Thyroid gland (tissue), 4 donors: ENCODE measurements around the gene ARMH3.

ENCODE experiments used
- CTCF ChIP-seq, 6 experiments: fragments of 200-600 bp in 3 of 6; fragments of 450-650 bp in 3 of 6; sonication (generic) in 3 of 6; IDR thresholded peaks; one replicate each; pipeline ENCODE4 v1.5.1; 2016 to 2019; ENCODE audit warnings: antibody characterized with exemption in 6 of 6, mild to moderate bottlenecking in 2 of 6, inconsistent platforms in 1 of 6, moderate library complexity in 1 of 6
- POLR2A ChIP-seq, 2 donors: fragments of 450-650 bp; IDR thresholded peaks; one replicate each; pipeline ENCODE4 v1.6.1; 2017; ENCODE audit warnings: antibody characterized with exemption in 2 of 2, mild to moderate bottlenecking in 2 of 2, moderate library complexity in 1 of 2

DNA sequence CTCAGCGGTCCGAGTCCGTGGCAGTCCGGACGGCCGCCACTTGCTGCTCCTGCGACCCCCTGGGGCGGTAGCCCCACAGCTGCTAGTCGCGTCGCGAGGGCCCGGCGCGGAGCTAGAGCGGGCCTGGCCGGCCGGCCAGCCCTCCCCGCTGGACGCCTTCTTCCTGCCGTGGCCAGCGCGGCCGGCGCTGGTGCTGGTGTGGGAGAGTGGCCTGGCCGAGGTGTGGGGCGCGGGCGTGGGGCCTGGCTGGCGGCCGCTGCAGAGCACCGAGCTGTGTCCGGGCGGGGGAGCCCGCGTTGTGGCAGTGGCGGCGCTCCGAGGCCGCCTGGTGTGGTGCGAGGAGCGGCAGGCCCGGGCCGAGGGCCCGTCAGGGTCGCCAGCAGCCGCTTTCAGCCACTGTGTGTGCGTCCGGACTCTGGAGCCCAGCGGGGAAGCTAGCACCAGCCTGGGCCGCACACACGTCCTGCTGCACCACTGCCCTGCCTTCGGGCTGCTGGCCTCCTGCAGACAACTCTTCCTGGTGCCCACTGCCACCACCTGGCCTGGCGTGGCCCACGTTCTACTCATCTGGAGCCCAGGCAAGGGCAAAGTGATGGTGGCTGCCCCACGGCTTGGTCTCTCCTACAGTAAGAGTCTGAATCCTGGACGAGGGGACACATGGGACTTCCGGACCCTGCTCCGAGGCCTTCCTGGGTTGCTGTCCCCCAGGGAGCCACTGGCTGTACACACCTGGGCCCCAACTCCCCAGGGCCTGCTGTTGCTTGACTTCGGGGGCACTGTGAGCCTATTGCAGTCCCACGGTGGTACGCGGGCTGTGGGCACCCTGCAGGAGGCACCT, 9.8 kb upstream of the ARMH3 start:
- no peak for TF ChIP-seq CTCF (IDR thresholded peaks at IDR 0.05)
- no peak for TF ChIP-seq POLR2A (IDR thresholded peaks at IDR 0.05)
